Measurements from ENCODE around the gene SGCD. TPM values are rescaled to one million over a fixed set of nuclear protein-coding genes. Genes with fewer than 3 reads are reported as not detected.

Gene SGCD
- total RNA-seq, 1 donor = under 0.01 TPM

DNA sequence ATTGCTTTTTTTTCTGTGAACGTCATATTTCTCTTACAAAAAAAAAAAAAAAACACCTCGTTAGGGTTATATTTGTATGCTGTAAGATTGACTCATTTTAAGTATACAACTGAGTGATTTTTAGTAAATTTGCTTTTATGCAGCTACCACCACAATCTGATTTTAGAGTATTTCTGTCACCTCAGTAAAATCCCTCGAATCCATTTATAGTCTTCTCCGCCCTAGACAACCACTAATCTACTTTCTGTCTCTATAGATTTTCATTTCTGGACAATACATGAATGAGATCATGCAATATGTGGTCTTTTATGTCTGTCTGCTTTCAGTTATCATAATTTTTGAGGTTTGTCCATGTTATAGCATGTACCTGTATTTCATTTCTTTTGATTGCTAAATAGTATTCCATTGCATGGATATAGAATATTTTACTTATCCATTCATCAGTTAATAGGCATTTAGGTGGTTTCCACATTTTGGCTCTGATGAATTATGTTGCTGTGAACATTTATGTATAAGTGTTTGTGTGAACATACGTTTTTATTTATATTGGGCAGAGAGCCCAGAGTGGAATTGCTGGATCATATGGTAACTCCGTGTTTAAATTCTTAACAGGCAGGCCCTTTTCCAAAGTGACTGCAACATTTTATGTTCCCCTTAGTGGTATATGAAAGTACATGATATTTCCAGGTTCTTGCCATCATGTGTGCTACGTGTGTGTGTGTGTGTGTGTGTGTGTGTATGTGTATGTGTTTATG lies 171.4 kb downstream of the SGCD start:
- no peak for DNase-seq (ENCODE audit: low read depth in 2 of 3, low spot score in 2 of 3)

DNA sequence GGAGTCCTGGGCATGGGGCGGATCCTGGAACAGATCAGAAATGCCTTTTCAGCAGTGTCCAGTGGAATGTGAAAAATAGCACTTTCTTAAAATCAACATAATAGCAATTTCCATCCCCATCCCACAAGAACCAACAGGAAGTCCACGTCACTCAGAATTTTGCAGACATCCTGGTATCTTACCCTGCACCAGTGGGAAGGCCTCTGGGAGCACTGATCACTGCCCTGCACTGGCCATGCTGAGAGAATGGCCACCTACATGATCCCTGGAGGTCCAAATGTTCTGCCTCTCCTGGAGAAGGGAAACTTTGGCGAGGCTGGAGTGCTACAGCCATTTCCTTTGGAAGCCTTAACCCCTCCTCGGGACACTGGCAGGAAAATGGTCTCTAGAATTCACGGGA lies 173.8 kb downstream of the SGCD start:
- DNase-seq (ENCODE audit: low read depth in 2 of 3, low spot score in 2 of 3) = no peak

DNA sequence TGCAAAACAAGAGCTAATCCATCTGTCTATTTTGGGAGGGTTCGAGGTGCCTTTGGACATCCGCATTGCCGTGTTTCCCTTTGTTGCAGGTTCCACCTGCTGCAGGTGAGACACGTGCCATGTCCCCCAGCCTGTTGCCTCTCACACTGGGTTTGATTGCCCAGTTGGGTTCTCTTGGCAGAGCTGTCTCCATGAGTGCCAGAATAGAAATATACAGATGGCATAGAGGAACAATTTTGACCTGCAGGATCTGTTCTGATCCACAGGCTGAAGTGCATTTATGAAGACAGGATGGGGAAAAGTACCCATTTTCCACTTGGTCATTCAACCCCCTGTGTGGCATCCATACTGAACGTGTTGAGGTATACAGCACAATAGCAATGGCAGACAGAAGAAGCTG lies 178.1 kb downstream of the SGCD start:
- DNase-seq (ENCODE audit: low read depth in 2 of 3, low spot score in 2 of 3) = no peak

- no peak for DNase-seq (ENCODE audit: low read depth in 2 of 3, low spot score in 2 of 3)
Observed at GRCh38 chr5:156513123-156513815, 186.3 kb downstream of the SGCD start.

DNA sequence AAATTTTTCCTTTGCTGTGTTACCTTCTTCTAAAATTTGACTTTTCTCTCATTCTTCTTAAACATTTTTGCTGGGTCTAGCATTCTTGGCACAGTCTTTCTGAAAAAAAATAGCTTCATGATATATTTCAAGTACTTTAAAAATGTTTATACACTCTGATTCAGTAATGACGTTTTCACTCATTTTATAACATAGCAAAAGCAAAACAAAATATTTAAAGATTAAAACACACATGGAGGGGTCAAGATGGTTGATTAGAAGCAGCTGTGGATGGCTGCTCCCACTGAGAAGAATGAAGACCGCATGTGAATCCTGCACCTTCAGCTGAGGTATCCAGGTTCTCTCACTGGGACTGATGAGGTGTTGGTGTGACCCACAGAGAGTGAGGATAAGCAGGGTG lies 188.2 kb downstream of the SGCD start:
- no peak for DNase-seq (ENCODE audit: low read depth in 2 of 3, low spot score in 2 of 3)

DNA sequence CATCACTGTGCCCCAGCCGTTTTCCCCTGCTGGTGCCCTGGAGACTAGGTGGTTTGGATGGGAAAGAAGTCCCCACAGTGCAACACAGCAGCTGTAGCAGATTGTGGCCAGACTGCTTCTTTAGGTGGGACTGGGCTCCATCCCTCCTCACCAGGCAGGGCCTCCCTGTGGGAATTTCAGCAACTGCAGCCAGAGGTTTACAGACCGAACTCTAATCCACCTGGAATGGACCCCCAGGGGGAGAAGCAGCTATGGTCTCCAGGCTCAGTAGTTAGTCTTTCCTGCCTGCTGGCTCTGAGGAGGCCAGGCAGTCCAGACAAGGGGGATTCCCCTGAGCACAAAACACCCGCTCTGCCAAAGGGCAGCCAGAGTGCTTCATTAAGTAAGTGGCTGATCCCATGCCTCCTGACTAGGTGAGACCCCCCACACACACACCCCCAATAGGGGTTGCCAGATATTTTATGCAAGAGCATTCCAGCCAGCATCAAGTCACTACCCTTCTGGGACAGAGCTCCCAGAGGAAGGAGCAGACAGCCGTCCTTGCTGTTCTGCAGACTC lies 188.9 kb downstream of the SGCD start:
- DNase-seq (ENCODE audit: low read depth in 2 of 3, low spot score in 2 of 3) = no peak

- no peak for DNase-seq (ENCODE audit: low read depth in 2 of 3, low spot score in 2 of 3)
Observed at GRCh38 chr5:156522651-156523529, 195.9 kb downstream of the SGCD start.

GRCh38 chr5:156523607-156524006 lies 196.6 kb downstream of the SGCD start:
- DNase-seq (ENCODE audit: low read depth in 2 of 3, low spot score in 2 of 3) = no peak

- no peak for DNase-seq (ENCODE audit: low read depth in 2 of 3, low spot score in 2 of 3)
Observed at GRCh38 chr5:156526081-156526925, 199.3 kb downstream of the SGCD start.

- no peak for DNase-seq (ENCODE audit: low read depth in 2 of 3, low spot score in 2 of 3)
Observed at GRCh38 chr5:156527611-156528010, 200.6 kb downstream of the SGCD start.

GRCh38 chr5:156528673-156529072 lies 201.7 kb downstream of the SGCD start:
- no peak for DNase-seq (ENCODE audit: low read depth in 2 of 3, low spot score in 2 of 3)

- no peak for DNase-seq (ENCODE audit: low read depth in 2 of 3, low spot score in 2 of 3)
Observed at GRCh38 chr5:156529892-156530291, 202.9 kb downstream of the SGCD start.

- no peak for DNase-seq (ENCODE audit: low read depth in 2 of 3, low spot score in 2 of 3)
Observed at GRCh38 chr5:156531199-156531598, 204.2 kb downstream of the SGCD start.

GRCh38 chr5:156532921-156533320 lies 206.0 kb downstream of the SGCD start:
- DNase-seq (ENCODE audit: low read depth in 2 of 3, low spot score in 2 of 3) = no peak

DNA sequence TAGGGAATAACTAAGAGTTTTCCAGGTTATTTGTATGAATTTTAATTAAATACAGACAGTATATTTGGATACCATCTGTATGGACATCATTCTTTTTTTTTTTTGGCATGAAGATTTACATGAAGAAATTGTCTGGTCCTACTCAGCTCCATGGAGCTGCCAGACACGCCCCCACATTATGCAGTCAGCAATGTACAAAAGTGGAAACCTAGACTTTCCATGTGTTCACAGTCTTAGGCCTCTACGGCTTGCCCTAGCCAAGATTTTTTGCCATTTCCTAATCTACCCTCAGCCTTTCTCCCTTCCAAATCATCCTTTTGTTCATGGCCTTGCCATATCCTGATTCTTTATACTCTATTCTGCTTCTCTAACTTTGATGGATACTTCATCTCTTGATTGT lies 207.1 kb downstream of the SGCD start:
- no peak for DNase-seq (ENCODE audit: low read depth in 2 of 3, low spot score in 2 of 3)

GRCh38 chr5:156534906-156535485 lies 208.0 kb downstream of the SGCD start:
- no peak for DNase-seq (ENCODE audit: low read depth in 2 of 3, low spot score in 2 of 3)

- DNase-seq (ENCODE audit: low read depth in 2 of 3, low spot score in 2 of 3) = no peak
Observed at GRCh38 chr5:156540491-156540890, 213.5 kb downstream of the SGCD start.

- no peak for DNase-seq (ENCODE audit: low read depth in 2 of 3, low spot score in 2 of 3)
Observed at GRCh38 chr5:156541582-156541981, 214.6 kb downstream of the SGCD start.

- no peak for DNase-seq (ENCODE audit: low read depth in 2 of 3, low spot score in 2 of 3)
Observed at GRCh38 chr5:156543348-156544145, 216.6 kb downstream of the SGCD start.

Data from hematopoietic multipotent progenitor cell (in vitro differentiated cells).